Loucy (cell line): ENCODE data around the gene RPL13.

ENCODE experiments used
- EZH2phosphoT487 ChIP-seq: fragments of 200-600 bp; IDR thresholded peaks from 2 replicates; pipeline ENCODE4 v1.6.1; 2018; ENCODE audit warnings: antibody characterized with exemption, mild to moderate bottlenecking, moderate library complexity, borderline replicate concordance
- TF ChIP-seq, protein P1 (sequence below): fragments of 200-600 bp; sonication (generic); conservative IDR thresholded peaks from 2 replicates; pipeline ENCODE4 v1.5.1; 2014; ENCODE audit warnings: mild to moderate bottlenecking, antibody characterized with exemption, low read length

DNA sequence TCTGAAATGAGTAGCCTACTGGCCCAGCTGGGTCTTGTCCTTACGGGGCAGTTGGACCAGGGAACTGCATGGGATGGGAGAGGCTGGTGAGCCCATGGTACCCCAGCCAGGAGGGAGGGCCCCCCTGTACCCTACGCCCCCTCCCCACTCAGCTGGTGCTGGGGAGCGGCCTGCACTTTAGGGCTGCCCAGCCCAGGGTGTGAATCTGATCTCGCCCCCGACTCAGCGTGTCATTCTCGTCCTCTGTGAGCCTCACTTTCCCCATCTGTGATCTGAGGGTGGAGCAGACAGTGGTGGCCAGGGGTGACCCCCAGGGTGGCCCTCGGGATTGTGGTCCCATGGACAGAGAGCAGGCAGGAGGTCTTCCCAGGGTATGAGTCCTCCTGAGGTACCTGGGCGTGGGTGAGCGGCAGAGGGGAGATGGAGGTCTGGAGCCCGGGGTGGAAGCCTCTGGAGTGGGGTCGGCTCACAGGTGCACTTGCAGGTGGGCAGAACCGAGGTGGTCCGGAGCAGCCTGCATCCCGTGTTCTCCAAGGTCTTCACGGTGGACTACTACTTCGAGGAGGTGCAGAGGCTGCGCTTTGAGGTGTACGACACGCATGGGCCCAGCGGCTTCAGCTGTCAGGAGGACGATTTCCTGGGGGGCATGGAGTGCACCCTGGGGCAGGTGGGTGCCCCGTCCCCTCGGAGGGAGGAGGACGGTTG, 16.7 kb downstream of the RPL13 start:
- TF ChIP-seq, protein P1, sequence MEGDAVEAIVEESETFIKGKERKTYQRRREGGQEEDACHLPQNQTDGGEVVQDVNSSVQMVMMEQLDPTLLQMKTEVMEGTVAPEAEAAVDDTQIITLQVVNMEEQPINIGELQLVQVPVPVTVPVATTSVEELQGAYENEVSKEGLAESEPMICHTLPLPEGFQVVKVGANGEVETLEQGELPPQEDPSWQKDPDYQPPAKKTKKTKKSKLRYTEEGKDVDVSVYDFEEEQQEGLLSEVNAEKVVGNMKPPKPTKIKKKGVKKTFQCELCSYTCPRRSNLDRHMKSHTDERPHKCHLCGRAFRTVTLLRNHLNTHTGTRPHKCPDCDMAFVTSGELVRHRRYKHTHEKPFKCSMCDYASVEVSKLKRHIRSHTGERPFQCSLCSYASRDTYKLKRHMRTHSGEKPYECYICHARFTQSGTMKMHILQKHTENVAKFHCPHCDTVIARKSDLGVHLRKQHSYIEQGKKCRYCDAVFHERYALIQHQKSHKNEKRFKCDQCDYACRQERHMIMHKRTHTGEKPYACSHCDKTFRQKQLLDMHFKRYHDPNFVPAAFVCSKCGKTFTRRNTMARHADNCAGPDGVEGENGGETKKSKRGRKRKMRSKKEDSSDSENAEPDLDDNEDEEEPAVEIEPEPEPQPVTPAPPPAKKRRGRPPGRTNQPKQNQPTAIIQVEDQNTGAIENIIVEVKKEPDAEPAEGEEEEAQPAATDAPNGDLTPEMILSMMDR = no peak
- no peak for TF ChIP-seq EZH2phosphoT487
